ENCODE data around the gene SH2D3C. TPM values are rescaled to one million over a fixed set of nuclear protein-coding genes. Genes with fewer than 3 reads are reported as not detected.

The SH2D3C gene
- polyA plus RNA-seq, 1 donor from 2014 or later, result 14.5 TPM

DNA sequence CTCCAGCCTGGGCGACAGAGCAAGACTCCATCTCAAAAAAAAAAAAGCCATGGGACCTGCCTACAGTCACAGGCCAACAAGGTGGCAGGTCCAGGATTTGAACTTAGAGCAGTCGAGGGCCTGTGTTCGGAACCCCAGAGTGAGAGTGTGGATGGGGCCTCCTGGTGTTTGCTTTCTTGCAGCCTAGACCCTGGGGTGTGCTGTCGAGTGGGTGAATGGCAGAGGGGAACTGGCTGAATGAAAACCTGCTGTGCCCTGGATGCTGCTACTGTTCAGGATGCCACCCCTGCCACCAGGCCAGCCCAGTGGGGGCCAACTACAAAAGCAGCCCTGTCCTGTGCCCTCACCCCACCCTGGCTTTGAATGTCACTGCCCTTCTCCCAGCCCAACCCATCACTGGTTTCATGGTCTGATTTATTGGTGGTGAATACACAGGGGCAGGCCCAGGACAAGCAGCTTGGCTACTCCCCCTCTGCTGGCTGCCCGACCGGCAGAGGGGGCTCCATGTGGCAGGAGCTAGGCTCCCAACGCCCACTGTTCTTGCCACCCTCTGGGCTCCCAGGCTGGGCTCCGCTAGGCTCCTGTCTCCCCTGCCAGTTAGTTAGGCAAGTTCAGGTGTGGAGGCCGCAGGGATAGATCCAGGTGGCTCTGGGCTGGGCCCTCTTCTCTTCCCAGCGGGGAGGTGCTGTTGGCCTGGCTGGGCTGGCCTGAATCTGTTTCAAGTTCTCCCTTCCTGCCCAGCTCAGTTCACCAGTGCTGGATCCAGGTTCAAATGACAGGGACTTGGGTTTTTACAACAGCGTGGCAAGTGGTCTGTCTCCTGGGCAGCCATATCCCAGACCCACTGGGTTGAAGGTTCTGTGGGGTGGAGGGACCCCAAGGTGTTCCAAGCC lies 36.4 kb upstream of the SH2D3C start:
- H3K36me3 ChIP-seq (ENCODE audit: insufficient read depth, low read length), result no peaks in the 10 kb centered on the region

DNA sequence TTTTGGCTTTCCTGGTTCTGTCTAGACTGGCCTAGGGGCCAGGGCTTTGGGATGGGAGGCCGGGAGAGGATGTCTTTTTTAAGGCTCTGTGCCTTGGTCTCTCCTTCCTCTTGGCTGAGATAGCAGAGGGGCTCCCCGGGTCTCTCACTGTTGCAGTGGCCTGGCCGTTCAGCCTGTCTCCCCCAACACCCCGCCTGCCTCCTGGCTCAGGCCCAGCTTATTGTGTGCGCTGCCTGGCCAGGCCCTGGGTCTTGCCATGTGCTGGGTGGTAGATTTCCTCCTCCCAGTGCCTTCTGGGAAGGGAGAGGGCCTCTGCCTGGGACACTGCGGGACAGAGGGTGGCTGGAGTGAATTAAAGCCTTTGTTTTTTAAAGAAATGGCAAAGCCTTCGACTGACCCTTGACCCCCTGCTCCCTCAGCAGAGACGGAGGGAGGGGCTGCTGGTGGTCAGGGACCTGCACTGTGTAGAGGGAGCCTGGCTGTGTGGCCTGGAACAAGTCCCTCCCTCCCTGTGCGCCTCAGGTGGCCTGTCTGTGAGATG lies 35.3 kb upstream of the SH2D3C start:
- Histone ChIP-seq H3K4me3 (ENCODE audit: low read length) (no peak overlapping the region), H2AFZ (ENCODE audit: low read depth, low read length) (no peak overlapping the region), H3K36me3 (ENCODE audit: insufficient read depth, low read length) (no peaks in the 10 kb centered on the region), H3K27me3 (ENCODE audit: insufficient read depth, low read depth, low read length) (no peaks in the 10 kb centered on the region), H3K27ac (ENCODE audit: low read length) (no peak overlapping the region), H3K79me2 (replicated peaks; ENCODE audit: insufficient read depth, low read length) (no peaks in the 10 kb centered on the region), H4K20me1 (ENCODE audit: insufficient read depth) (no peaks in the 10 kb centered on the region), H3K9me2 (ENCODE audit: insufficient read depth, low read length) (no peaks in the 10 kb centered on the region), H3K9me3 (ENCODE audit: low read length) (no peaks in the 10 kb centered on the region), H3F3A (ENCODE audit: insufficient read depth, low read length, poor library complexity, severe bottlenecking) (no peaks in the 10 kb centered on the region), H3K9ac (ENCODE audit: low read length) (no peak overlapping the region), H3K4me2 (ENCODE audit: low read length) (no peak overlapping the region)
- TF ChIP-seq MXI1 (conservative IDR thresholded peaks at IDR 0.05; ENCODE audit: poor library complexity, severe bottlenecking), result no peak
- TF ChIP-seq SMC3 (conservative IDR thresholded peaks at IDR 0.05; ENCODE audit: poor library complexity), result no peak
- no peak for TF ChIP-seq RAD21 (conservative IDR thresholded peaks at IDR 0.05)
- no peak for TF ChIP-seq CTCF (IDR thresholded peaks at IDR 0.05; ENCODE audit: poor library complexity, severe bottlenecking)
- no peak for TF ChIP-seq EP300 (conservative IDR thresholded peaks at IDR 0.05; ENCODE audit: poor library complexity, severe bottlenecking)
- TF ChIP-seq, protein P1, sequence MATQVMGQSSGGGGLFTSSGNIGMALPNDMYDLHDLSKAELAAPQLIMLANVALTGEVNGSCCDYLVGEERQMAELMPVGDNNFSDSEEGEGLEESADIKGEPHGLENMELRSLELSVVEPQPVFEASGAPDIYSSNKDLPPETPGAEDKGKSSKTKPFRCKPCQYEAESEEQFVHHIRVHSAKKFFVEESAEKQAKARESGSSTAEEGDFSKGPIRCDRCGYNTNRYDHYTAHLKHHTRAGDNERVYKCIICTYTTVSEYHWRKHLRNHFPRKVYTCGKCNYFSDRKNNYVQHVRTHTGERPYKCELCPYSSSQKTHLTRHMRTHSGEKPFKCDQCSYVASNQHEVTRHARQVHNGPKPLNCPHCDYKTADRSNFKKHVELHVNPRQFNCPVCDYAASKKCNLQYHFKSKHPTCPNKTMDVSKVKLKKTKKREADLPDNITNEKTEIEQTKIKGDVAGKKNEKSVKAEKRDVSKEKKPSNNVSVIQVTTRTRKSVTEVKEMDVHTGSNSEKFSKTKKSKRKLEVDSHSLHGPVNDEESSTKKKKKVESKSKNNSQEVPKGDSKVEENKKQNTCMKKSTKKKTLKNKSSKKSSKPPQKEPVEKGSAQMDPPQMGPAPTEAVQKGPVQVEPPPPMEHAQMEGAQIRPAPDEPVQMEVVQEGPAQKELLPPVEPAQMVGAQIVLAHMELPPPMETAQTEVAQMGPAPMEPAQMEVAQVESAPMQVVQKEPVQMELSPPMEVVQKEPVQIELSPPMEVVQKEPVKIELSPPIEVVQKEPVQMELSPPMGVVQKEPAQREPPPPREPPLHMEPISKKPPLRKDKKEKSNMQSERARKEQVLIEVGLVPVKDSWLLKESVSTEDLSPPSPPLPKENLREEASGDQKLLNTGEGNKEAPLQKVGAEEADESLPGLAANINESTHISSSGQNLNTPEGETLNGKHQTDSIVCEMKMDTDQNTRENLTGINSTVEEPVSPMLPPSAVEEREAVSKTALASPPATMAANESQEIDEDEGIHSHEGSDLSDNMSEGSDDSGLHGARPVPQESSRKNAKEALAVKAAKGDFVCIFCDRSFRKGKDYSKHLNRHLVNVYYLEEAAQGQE (IDR thresholded peaks at IDR 0.05; ENCODE audit: borderline replicate concordance), result no peak

More for the DNA sequence above, 36.4 kb upstream of the SH2D3C start:
- TF ChIP-seq MXI1 (conservative IDR thresholded peaks at IDR 0.05; ENCODE audit: poor library complexity, severe bottlenecking) (no peak), EZH2 (IDR thresholded peaks at IDR 0.05; ENCODE audit: borderline replicate concordance, insufficient read depth, low read length, poor library complexity, severe bottlenecking) (no peak), RAD21 (conservative IDR thresholded peaks at IDR 0.05) (no peak), TAF1 (IDR thresholded peaks at IDR 0.05; ENCODE audit: low read depth) (no peak), EP300 (conservative IDR thresholded peaks at IDR 0.05; ENCODE audit: poor library complexity, severe bottlenecking) (no peak), CTCF (IDR thresholded peaks at IDR 0.05; ENCODE audit: poor library complexity, severe bottlenecking) (no peak), POLR2AphosphoS5 (IDR thresholded peaks at IDR 0.05) (no peak), SMC3 (conservative IDR thresholded peaks at IDR 0.05; ENCODE audit: poor library complexity) (no peak)
- TF ChIP-seq, protein P1 (IDR thresholded peaks at IDR 0.05; ENCODE audit: borderline replicate concordance), result no peak
- Histone ChIP-seq H4K20me1 (ENCODE audit: insufficient read depth) (no peaks in the 10 kb centered on the region), H3K4me2 (ENCODE audit: low read length) (no peak overlapping the region), H3K27ac (ENCODE audit: low read length) (no peak overlapping the region), H3F3A (ENCODE audit: insufficient read depth, low read length, poor library complexity, severe bottlenecking) (no peaks in the 10 kb centered on the region), H3K27me3 (ENCODE audit: insufficient read depth, low read depth, low read length) (no peaks in the 10 kb centered on the region), H3K9me2 (ENCODE audit: insufficient read depth, low read length) (no peaks in the 10 kb centered on the region), H3K4me3 (ENCODE audit: low read length) (no peak overlapping the region), H3K9me3 (ENCODE audit: low read length) (no peaks in the 10 kb centered on the region), H3K79me2 (replicated peaks; ENCODE audit: insufficient read depth, low read length) (no peaks in the 10 kb centered on the region), H3K9ac (ENCODE audit: low read length) (no peak overlapping the region), H2AFZ (ENCODE audit: low read depth, low read length) (no peak overlapping the region)
